Measurements from ENCODE around the gene CAPN13.
"Not testable (repeated sequence)": the region's sequence is repeated elsewhere in the genome, so short reads cannot be mapped to it uniquely, and the experiment has no call there.

CAPN13 gene

GRCh38 chr2:30697242-30698103 lies 109.8 kb downstream of the CAPN13 start:
- not testable (repeated sequence) for DNase-seq

DNA sequence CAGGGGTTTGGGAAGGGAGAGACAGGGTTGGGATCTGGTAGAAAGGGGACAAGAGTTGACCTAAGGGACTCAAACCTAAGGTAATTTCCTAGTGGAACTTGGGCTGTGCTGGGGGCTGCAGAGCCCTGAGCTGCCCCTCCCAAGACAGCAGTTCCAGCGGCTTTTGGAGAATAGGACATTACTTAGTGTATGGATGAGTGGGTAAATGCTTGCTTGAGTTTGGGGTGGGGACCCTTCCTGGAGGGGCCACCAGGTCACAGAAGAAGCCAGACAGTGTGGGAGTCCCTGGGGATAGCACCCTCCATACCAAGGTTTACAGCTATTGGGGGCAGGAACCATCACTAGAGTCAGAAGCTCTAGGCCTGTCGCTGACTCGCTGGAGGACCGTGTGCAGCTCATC lies 111.5 kb downstream of the CAPN13 start:
- no peak for DNase-seq

DNA sequence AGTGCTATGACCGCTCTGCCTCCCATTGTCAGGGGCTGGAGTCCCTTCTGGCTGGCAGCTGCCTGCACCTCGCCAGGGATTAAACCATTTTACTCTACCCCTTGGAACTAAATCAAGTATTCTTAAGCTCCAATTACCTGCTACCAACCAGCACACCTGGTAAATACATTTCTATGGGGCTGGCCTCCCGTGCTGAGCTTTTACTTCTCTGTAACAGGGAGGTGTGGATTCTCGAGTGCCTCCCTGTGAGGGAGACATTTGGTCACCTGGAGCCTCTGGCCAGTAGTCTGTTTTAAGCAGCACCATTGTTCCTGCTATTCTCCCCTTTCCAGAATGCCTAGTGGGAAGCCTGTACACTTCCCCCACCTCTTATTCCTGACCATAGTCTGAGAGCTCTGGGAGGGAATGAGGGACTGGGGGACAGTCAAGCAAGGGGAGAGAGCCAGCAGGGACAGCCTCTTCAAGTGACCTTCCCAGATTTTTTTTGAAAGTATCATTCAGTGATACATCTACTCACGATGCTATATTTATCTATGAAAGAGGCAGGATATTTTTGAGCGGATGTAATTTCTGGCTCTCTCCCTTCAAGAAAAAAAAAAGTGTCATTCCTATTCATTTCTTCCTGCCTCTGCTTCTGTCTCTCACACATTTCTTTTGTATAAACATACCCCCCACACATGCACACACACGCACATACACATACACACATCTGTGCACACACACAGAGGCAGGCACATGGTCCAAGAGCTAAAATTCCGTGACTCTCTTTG lies 112.8 kb downstream of the CAPN13 start:
- no peak for DNase-seq

- DNase-seq, result no peak
Measured at GRCh38 chr2:30693821-30694281, 113.4 kb downstream of the CAPN13 start.

DNA sequence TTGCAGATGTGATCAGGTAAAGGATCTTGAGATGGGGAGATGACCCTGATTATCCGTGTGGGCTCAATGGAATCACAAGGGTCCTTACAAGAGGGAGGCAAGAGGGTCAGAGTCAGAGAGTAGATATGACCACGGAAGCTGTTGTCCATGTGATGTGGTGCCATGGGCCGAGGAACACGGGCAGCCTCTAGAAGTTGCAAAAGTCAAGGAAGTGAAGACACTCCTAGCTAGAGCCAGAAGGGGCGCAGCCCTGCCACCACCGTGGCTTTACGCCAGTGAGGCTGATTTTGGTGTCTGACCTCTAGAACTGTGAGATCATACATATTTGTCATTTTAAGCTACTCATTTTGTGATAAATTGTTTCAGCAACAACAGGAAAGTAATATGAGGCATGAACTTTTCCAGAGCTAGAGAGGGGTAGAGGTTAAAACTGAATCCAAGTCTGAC lies 114.4 kb downstream of the CAPN13 start:
- DNase-seq, result no peak

DNA sequence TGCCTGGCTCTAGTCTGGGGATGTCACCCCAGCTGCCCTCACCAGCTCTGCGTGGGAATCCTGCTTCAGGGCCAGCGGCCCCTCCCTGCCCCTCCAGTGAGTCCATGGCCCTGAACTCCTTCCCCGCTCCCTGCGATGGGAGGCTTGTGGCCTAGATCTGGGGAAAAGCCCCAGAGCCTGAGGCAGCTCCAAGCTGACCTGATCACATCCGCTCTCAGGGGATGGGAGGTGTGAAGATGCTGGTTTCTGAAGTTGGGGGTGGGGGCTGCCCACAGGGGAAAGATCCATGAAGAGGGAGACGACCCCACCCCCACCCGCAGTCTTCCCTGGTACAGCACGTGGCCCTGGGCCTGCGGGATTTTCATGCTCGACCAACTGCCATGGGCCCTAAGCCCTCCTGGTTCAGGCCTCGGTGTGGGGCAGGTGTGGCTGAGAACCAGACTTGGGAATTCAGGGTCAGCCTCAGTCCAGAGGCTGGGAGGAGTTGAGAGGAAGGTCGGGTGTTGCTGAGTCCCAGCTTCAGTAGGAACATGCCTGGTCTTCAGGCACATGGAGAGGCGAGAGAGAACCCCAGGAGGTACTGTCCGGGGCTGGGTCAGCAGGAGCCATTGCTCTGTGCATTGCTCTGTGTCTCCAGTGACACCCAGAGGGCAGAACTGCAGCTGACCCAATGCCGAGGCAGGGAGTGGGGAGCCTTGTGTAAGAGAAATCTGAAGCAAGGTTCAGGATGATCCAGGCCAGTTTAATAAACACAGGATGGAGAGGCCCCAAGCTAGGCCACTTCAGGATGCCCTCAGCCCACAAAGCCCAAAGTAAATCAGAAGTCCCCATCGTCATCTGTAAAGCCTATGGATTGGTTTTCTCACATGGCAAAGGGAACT lies 115.1 kb downstream of the CAPN13 start:
- no peak for DNase-seq

GRCh38 chr2:30691091-30691947 lies 115.9 kb downstream of the CAPN13 start:
- DNase-seq, result no peak

DNA sequence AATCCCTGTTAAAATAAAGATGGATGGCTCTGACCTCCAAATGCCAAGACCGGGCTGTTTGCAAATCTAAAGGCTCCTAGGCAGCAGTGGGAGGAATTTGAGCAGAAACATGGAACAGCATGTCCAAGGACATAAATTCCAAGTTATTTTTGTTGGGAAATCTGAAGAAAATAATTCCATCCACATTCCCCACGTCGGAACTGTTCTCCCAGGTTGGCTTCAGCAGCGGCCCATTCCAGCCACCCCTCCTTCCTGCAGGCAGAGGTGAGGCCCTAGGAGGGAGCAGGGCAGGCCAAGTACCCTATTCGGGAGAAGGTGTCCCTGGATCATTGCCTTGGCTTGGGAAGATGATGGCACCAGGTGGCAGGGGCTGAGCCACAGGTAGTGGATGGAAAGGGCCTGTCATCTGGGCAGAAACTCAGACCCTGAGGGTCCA lies 117.1 kb downstream of the CAPN13 start:
- no peak for DNase-seq

DNA sequence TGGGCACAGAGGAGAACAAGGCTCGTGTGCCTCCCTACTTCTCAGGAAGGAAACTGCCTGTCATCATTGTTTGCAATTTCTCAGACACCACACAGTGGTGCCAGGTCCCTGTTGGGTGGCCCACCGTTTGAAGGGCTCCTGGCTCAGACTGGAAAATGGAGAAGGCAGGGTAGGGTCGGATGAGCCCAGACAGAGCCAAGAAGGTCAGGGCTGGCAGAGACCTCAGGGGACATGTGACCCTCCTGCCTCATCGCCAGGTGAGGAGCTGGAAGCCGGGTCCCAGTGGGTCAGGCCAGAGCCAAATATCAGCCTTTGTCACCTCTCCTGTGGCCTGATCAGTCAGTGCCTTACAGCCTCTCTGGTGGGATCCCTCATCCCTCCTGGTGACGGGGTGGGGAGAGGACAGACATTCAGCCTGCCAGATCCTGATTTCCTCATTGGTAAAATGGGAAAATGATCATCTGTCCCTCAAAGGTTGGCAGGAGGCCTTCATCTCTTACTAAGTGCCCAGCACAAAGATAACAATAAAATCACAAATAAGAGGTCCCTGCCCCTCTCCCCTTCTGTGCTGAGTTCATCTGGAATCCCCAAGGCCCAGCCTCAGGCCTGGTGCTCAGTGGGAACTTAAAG lies 117.6 kb downstream of the CAPN13 start:
- no peak for DNase-seq

- DNase-seq, result no peak
Measured at GRCh38 chr2:30688956-30689401, 118.3 kb downstream of the CAPN13 start.

- DNase-seq, result no peak
Measured at GRCh38 chr2:30686669-30687068, 120.6 kb downstream of the CAPN13 start.

DNA sequence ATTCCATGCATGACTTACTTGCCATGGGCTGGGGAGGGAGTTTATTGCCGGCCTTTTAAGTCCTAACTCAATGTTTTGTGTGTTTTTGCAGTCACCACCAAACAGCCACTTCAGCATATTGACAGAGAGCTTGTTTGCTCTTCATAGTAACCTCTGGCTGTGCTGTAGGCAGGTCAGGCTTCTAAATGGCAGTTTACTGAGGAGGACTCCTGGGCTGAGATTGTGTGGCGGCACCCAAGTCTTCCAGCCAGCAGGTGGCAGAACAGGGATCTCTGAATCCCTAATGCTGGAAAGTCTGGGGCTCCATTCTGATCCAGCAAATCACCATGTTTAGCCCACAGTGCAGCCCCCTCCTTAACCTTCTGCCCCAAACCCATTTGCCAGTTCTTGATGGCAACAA lies 121.2 kb downstream of the CAPN13 start:
- no peak for DNase-seq

DNA sequence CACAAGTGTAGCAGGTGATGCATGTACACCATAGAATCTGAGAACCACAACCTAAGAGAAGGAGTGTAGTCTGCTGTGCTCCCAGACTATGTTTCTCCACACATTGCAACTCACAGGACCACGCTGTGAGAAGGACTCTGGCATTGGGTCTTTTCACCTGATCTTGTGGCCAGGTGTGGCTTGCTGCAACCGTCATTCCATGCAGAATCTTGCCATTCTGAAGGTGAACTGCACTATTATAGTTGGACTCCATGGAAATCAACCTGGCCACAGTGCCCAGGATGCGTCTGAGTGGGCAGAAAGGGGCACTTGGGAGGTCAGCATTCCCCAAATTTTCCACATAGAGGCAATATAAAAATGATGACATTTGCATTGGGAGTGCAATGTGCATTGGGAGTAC lies 122.2 kb downstream of the CAPN13 start:
- no peak for DNase-seq

- no peak for DNase-seq
Measured at GRCh38 chr2:30684516-30684915, 122.7 kb downstream of the CAPN13 start.

- no peak for DNase-seq
Measured at GRCh38 chr2:30684026-30684425, 123.2 kb downstream of the CAPN13 start.

GRCh38 chr2:30683236-30683956 lies 123.8 kb downstream of the CAPN13 start:
- no peak for DNase-seq

- no peak for DNase-seq
Measured at GRCh38 chr2:30681022-30681421, 126.2 kb downstream of the CAPN13 start.

DNA sequence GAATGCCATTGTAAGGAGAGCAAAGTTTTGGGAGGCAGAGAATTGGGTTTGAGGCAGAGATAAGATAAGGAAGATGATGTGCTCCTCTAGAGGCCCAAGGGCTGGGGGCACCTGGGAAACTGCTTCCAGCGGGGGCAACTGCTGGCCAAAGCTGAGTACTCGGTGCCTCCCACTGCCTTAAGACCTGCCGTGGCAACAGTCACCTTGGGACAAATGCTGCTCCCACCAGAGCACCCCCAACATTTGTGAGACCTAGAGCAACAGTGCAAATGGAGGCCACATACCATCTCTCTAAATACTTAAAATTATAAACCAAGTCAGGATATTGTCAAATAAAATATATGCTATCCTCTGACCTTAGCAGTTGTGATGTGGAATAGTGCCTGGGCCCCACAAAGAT lies 127.1 kb downstream of the CAPN13 start:
- no peak for DNase-seq

DNA sequence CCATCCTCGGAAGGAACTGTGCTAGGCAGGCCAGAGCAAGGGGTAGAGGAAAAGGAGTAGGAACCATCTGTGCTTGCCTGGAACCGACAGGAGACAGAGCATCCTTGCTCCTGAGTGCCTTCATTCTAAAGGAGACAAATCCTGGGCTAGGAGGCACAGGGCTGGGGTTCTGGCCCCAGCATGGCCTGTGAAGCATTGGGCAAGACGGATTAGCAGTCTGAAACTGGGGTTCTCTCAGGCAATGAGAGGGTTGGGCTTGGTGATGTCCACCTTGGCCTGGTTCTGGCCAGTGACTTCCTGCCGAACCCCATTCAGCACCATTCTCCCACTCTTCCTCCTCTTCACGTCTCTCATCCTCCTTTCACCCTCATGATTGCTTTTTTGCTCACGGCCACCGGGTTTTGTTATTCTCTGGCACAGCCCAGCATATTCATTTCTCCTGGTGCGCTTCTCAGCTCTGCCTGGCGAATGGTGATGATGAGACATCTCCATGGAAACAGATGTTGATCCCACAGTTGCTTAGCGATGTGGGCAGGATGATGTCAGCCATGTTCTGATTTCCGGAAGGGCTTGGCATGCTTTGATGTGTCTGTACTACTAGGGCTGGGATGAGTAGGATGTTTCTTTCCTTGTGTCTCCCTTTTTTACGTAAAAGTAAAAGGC lies 127.7 kb downstream of the CAPN13 start:
- peak; percentile 26 to 65 for DNase-seq

All from hippocampal formation (tissue), 2 donors.